ENCODE data around the gene HSPB9. TPM values are rescaled to one million over a fixed set of nuclear protein-coding genes. Genes with fewer than 3 reads are reported as not detected.

Gene HSPB9
- total and polyA plus RNA-seq, 10 donors = 0.11 to 0.19 (median 0.17) TPM; not detected in 6

GRCh38 chr17:42078396-42079043, 44.1 kb upstream of the HSPB9 start:
- H3K4me1 ChIP-seq = no peaks in the 10 kb centered on the region
- H3K27ac ChIP-seq = no peak overlapping the region
- intact Hi-C loops (cut with DNase I; ENCODE audit: low total_unique reads) = no loop called here
- 53 to 71% (median 59%) methylated on average over 8 of the region's 8 CpGs for WGBS, 5 donors
- H3K36me3 ChIP-seq = no peaks in the 10 kb centered on the region
- no peaks in the 10 kb centered on the region for H3K9me3 ChIP-seq
- no peak for TF ChIP-seq CTCF (IDR thresholded peaks at IDR 0.05 in 8 of 11, conservative IDR thresholded peaks at IDR 0.05 in 3 of 11)
- no peak for TF ChIP-seq POLR2A (IDR thresholded peaks at IDR 0.05)
- no peak for TF ChIP-seq POLR2AphosphoS5 (IDR thresholded peaks at IDR 0.05)
- no peak overlapping the region for H3K4me3 ChIP-seq
- DNase-seq = no peak
- H3K27me3 ChIP-seq (replicated peaks in 1 of 7) = peaks cover 0 to 5% (median 0%) of the 10 kb centered on the region in 7 donors

GRCh38 chr17:42079541-42079940, 43.1 kb upstream of the HSPB9 start:
- Histone ChIP-seq H3K27ac (no peak overlapping the region), H3K4me1 (no peaks in the 10 kb centered on the region), H3K9me3 (no peaks in the 10 kb centered on the region), H3K27me3 (replicated peaks in 1 of 7) (no peaks in the 10 kb centered on the region), H3K36me3 (no peaks in the 10 kb centered on the region), H3K4me3 (no peak overlapping the region)
- TF ChIP-seq POLR2AphosphoS5 (IDR thresholded peaks at IDR 0.05) = no peak
- TF ChIP-seq POLR2A (IDR thresholded peaks at IDR 0.05) = no peak
- TF ChIP-seq CTCF (IDR thresholded peaks at IDR 0.05 in 8 of 11, conservative IDR thresholded peaks at IDR 0.05 in 3 of 11) = no peak
- 74 to 83% (median 77%) methylated on average over 2 of the region's 2 CpGs for WGBS, 5 donors
- intact Hi-C loops (cut with DNase I; ENCODE audit: low total_unique reads) = no loop called here
- no peak for DNase-seq

- intact Hi-C loops (cut with DNase I; ENCODE audit: low total_unique reads) = no loop called here
- Histone ChIP-seq H3K27me3 (replicated peaks in 1 of 7) (peaks cover 0 to 13% (median 0%) of the 10 kb centered on the region in 7 donors), H3K36me3 (no peaks in the 10 kb centered on the region), H3K9me3 (no peaks in the 10 kb centered on the region), H3K4me3 (no peak overlapping the region), H3K4me1 (no peaks in the 10 kb centered on the region), H3K27ac (no peak overlapping the region)
- no peak for TF ChIP-seq POLR2AphosphoS5 (IDR thresholded peaks at IDR 0.05)
- no peak for TF ChIP-seq POLR2A (IDR thresholded peaks at IDR 0.05)
- no peak for TF ChIP-seq CTCF (IDR thresholded peaks at IDR 0.05 in 8 of 11, conservative IDR thresholded peaks at IDR 0.05 in 3 of 11)
- DNase-seq = no peak
- WGBS, 5 donors = 85 to 93% (median 89%) methylated on average over 9 of the region's 9 CpGs
These were observed 41.0 kb upstream of the HSPB9 start for GRCh38 chr17:42081516-42082129.

- no peak overlapping the region for H3K4me3 ChIP-seq
- 84 to 89% (median 85%) methylated on average over 7 of the region's 7 CpGs for WGBS, 5 donors
- no peaks in the 10 kb centered on the region for H3K4me1 ChIP-seq
- DNase-seq = no peak
- intact Hi-C loops (cut with DNase I; ENCODE audit: low total_unique reads) = no loop called here
- no peaks in the 10 kb centered on the region for H3K36me3 ChIP-seq
- TF ChIP-seq POLR2AphosphoS5 (IDR thresholded peaks at IDR 0.05) = no peak
- TF ChIP-seq POLR2A (IDR thresholded peaks at IDR 0.05) = no peak
- no peak for TF ChIP-seq CTCF (IDR thresholded peaks at IDR 0.05 in 8 of 11, conservative IDR thresholded peaks at IDR 0.05 in 3 of 11)
- H3K27me3 ChIP-seq (replicated peaks in 1 of 7) = peaks cover 0 to 41% (median 10%) of the 10 kb centered on the region in 7 donors
- no peaks in the 10 kb centered on the region for H3K9me3 ChIP-seq
- no peak overlapping the region for H3K27ac ChIP-seq
These were observed 35.4 kb upstream of the HSPB9 start for GRCh38 chr17:42087042-42087701.
